HCT116 (cell line): Measurements from ENCODE around the gene STYXL2. TPM values are rescaled to one million over a fixed set of nuclear protein-coding genes. Genes with fewer than 3 reads are reported as not detected.

ENCODE experiments used
- ATAC-seq: fragments of 200-7000 bp; cut with Tn5 transposase; 2 replicates; pipeline ENCODE4 v1.9.1; 2020; ENCODE audit warnings: mild to moderate bottlenecking, moderate library complexity
- BruUV-seq: library from RNA; stranded (reverse); fragments of 400-500 nt; replicated peaks from 2 replicates; lab custom pipeline; 2021; lab: Mats Ljungman, UMichigan
- CTCF ChIA-PET: fragments of 300-600 bp; sonication (Branson Sonifier 250); formaldehyde crosslinking; loops from one replicate; lab custom pipeline; 2021; ENCODE audit warnings: antibody characterized with exemption; lab: Charles Lee
- POLR2A ChIA-PET: fragments of 300-600, 350-600 bp; sonication (Branson Sonifier 250); formaldehyde crosslinking; loops from one replicate; lab custom pipeline; 2021; ENCODE audit warnings: antibody characterized with exemption; lab: Charles Lee
- RAD21 ChIA-PET, 2 experiments: fragments of 300-600 bp; sonication (Branson Sonifier 250); formaldehyde crosslinking; loops; one replicate each; lab custom pipeline; 2023; ENCODE audit warnings: low total read pairs in 2 of 2; ENCODE audit not compliant: uncharacterized antibody in 2 of 2, unreplicated experiment in 2 of 2, low non-redundant PET in 1 of 2; lab: Charles Lee
- DNase-seq: peaks from one replicate; pipeline ENCODE4 v3.0.0-alpha.2; 2010; ENCODE audit warnings: low read depth, low spot score
- H2AFZ ChIP-seq: fragments of 200-600 bp; shearing (Covaris generic), sonication (generic); 2 replicates; pipeline ENCODE4 v1.6.1; 2017; ENCODE audit warnings: low read depth, mixed run types, mixed read lengths, antibody characterized with exemption, low read length; ENCODE audit not compliant: poor library complexity, severe bottlenecking
- H3K27ac ChIP-seq: 2 replicates; pipeline ENCODE4 v1.5.1; 2012; ENCODE audit warnings: low read depth, low read length
- H3K27me3 ChIP-seq: fragments of 200-600 bp; sonication (generic); 2 replicates; pipeline ENCODE4 v1.6.1; 2016; ENCODE audit warnings: mixed run types, low read length, mixed read lengths; ENCODE audit not compliant: insufficient read depth
- H3K36me3 ChIP-seq, 2 experiments: fragments of 200-500 bp in 1 of 2; fragments of 200-600 bp in 1 of 2; sonication (Bioruptor generic) in 1 of 2; sonication (generic) in 1 of 2; 2 replicates each; pipeline versions ENCODE4 v1.5.1 to v1.6.1; 2014 to 2016; ENCODE audit warnings: low read length in 2 of 2, inconsistent platforms in 1 of 2, mixed read lengths in 1 of 2, mixed run types in 1 of 2; ENCODE audit not compliant: insufficient read depth in 2 of 2, control insufficient read depth in 1 of 2
- H3K4me1 ChIP-seq, 2 experiments: fragments of 200-600 bp in 1 of 2; sonication (generic) in 1 of 2; 2 replicates each; pipeline versions ENCODE4 v1.5.1 to v1.6.1; 2012 to 2017; ENCODE audit warnings: low read length in 2 of 2, inconsistent platforms in 1 of 2, mild to moderate bottlenecking in 1 of 2, mixed read lengths in 1 of 2, mixed run types in 1 of 2, moderate library complexity in 1 of 2; ENCODE audit not compliant: insufficient read depth in 2 of 2, control insufficient read depth in 1 of 2
- H3K4me2 ChIP-seq: fragments of 200-600 bp; sonication (generic); 2 replicates; pipeline ENCODE4 v1.6.1; 2017; ENCODE audit warnings: mixed run types, low read length, mixed read lengths
- H3K4me3 ChIP-seq, 2 experiments: fragments of 200-600 bp in 1 of 2; sonication (generic) in 1 of 2; replicated peaks in 1 of 2; 2 replicates each; pipeline ENCODE4 v1.5.1; 2011 to 2016; ENCODE audit warnings: low read length in 2 of 2, control low read depth in 1 of 2, low read depth in 1 of 2, mild to moderate bottlenecking in 1 of 2, mixed read lengths in 1 of 2, mixed run types in 1 of 2
- H3K79me2 ChIP-seq: fragments of 200-600 bp; sonication (generic); 2 replicates; pipeline ENCODE4 v1.6.1; 2017; ENCODE audit warnings: mild to moderate bottlenecking, mixed run types, low read length, moderate library complexity, mixed read lengths; ENCODE audit not compliant: insufficient read depth
- H3K9ac ChIP-seq: fragments of 200-600 bp; sonication (generic); 2 replicates; pipeline ENCODE4 v1.6.1; 2016; ENCODE audit warnings: low read length, mixed read lengths
- H3K9me2 ChIP-seq: fragments of 200-600 bp; sonication (generic), shearing (Covaris generic); 2 replicates; pipeline ENCODE4 v1.6.1; 2017; ENCODE audit warnings: mixed run types, mild to moderate bottlenecking, moderate library complexity; ENCODE audit not compliant: insufficient read depth
- H3K9me3 ChIP-seq, 2 experiments: fragments of 200-500 bp in 1 of 2; fragments of 200-600 bp in 1 of 2; sonication (Bioruptor generic) in 1 of 2; sonication (generic) in 1 of 2; 2 replicates each; pipeline ENCODE4 v1.6.1; 2014 to 2017; ENCODE audit warnings: low read length in 2 of 2, mixed read lengths in 2 of 2, inconsistent platforms in 1 of 2, low read depth in 1 of 2, mild to moderate bottlenecking in 1 of 2, mixed run types in 1 of 2, moderate library complexity in 1 of 2; ENCODE audit not compliant: control insufficient read depth in 1 of 2, insufficient read depth in 1 of 2
- H4K20me1 ChIP-seq: fragments of 200-600 bp; sonication (generic), shearing (Covaris generic); 2 replicates; pipeline ENCODE4 v1.6.1; 2017; ENCODE audit warnings: mixed run types, mild to moderate bottlenecking, moderate library complexity; ENCODE audit not compliant: insufficient read depth
- JUND ChIP-seq: IDR thresholded peaks from 2 replicates; pipeline ENCODE4 v1.6.1; 2012
- RAD21 ChIP-seq: IDR thresholded peaks from 2 replicates; pipeline ENCODE4 v1.6.1; 2012; ENCODE audit warnings: low read depth, mild to moderate bottlenecking
- SIN3A ChIP-seq: IDR thresholded peaks from 2 replicates; pipeline ENCODE4 v1.6.1; 2012; ENCODE audit warnings: low read depth
- YY1 ChIP-seq: IDR thresholded peaks from 2 replicates; pipeline ENCODE4 v1.6.1; 2011; ENCODE audit warnings: low read length, low read depth, moderate library complexity, mild to moderate bottlenecking; ENCODE audit not compliant: insufficient replicate concordance; ENCODE audit errors: extremely low read depth
- ZFX ChIP-seq: fragments of 450-650 bp; IDR thresholded peaks from 2 replicates; pipeline ENCODE4 v1.6.1; 2017
- ZNF274 ChIP-seq: fragments of 200-500 bp; sonication (Bioruptor generic); IDR thresholded peaks from 2 replicates; pipeline ENCODE4 v1.6.1; 2014; ENCODE audit warnings: mild to moderate bottlenecking, low read depth, low read length, inconsistent platforms
- intact Hi-C: fragments of 100-400 bp; cut with micrococcal nuclease; formaldehyde crosslinking; loops from 2 replicates; pipeline ENCODE4 v1.10.0; 2022
- total RNA-seq: library from RNA; stranded (reverse); gene quantifications from one replicate; pipeline ENCODE4 v1.2.1, GENCODE V29; 2021; ENCODE audit not compliant: unreplicated experiment
- TF ChIP-seq, protein P1 (sequence below): IDR thresholded peaks from 2 replicates; pipeline ENCODE4 v1.6.1; 2012
- TF ChIP-seq, protein P2 (sequence below): IDR thresholded peaks from 2 replicates; pipeline ENCODE4 v1.6.1; 2012
- TF ChIP-seq, protein P3 (sequence below), 3 experiments: fragments of 200-600 bp in 1 of 3; sonication (generic) in 1 of 3; IDR thresholded peaks in 2 of 3; conservative IDR thresholded peaks in 1 of 3; 2 replicates each; pipeline ENCODE4 v1.5.1; 2012 to 2017; ENCODE audit warnings: low read depth in 2 of 3, low read length in 2 of 3, antibody characterized with exemption in 1 of 3, borderline replicate concordance in 1 of 3, control low read depth in 1 of 3, mild to moderate bottlenecking in 1 of 3, mixed read lengths in 1 of 3, mixed run types in 1 of 3, moderate library complexity in 1 of 3; ENCODE audit not compliant: insufficient read depth in 1 of 3

The STYXL2 gene
- total RNA-seq, 1 experiment from 2014 or later = not detected

DNA sequence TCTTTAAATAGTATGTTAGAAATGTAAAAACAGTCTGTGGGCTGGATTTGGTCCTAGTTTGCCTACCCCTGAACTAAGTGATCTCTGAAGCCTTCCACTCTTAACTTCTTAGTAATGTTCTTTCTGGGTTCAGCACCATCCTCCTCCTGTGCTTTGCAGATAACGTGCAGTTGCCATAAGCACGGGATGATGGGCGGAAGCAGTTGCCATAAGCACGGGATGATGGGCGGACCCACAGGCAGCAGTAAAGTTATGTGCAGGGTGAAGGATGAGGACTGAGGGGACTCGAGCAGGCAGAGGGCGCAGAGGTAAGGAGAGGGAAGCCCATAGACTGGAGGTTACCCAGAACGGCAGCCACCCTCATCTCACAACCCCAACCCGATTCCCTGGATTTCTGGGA is 29.3 kb upstream of the STYXL2 start (continued):
- TF ChIP-seq ZFX = no peak

DNA sequence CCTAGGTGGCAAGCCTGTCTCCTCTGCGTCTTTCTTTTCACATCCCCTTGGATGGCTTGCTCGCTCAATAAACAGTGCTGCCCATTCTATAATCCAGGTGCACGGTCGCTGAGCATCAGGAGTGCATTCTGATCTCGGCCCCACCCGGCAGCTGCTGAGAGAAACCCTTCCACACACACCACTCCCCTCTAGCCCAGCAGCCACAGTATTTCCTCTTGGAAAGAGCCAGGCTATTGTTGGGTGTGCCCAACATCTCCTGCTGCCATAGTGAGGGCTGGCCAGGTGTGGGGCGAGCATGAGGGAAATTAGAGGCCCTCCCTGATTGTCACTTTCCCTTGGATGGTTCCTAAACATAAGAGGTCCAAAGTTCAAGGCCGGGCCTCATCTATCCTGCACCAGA is 28.4 kb upstream of the STYXL2 start:
- Histone ChIP-seq H3K27ac (no peak overlapping the region), H4K20me1 (no peaks in the 10 kb centered on the region), H3K9me3 (no peaks in the 10 kb centered on the region), H3K27me3 (no peaks in the 10 kb centered on the region), H3K4me1 (peaks cover 0 to 8% of the 10 kb centered on the region in 2 experiments; a peak in 2 of 4 replicates), H3K9ac (no peak overlapping the region), H3K4me2 (no peak overlapping the region), H3K79me2 (no peaks in the 10 kb centered on the region), H3K9me2 (no peaks in the 10 kb centered on the region), H3K4me3 (no peak overlapping the region), H3K36me3 (no peaks in the 10 kb centered on the region), H2AFZ (no peak overlapping the region)
- DNase-seq (no peak), ATAC-seq (no peak)
- ChIA-PET RAD21 (no interaction called here), POLR2A (no interaction called here), CTCF (interaction anchor here (1.3 to 1.6 kb wide), 3 partner anchors 155 to 475 kb away, joined by 4 to 8 read pairs (median 4); no protein-coding TSS in a partner anchor)
- no TSS peak for BruUV-seq
- TF ChIP-seq, protein P1, sequence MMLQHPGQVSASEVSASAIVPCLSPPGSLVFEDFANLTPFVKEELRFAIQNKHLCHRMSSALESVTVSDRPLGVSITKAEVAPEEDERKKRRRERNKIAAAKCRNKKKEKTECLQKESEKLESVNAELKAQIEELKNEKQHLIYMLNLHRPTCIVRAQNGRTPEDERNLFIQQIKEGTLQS = no peak
- TF ChIP-seq JUND (no peak), SIN3A (no peak)
- TF ChIP-seq, protein P2, sequence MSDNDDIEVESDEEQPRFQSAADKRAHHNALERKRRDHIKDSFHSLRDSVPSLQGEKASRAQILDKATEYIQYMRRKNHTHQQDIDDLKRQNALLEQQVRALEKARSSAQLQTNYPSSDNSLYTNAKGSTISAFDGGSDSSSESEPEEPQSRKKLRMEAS = no peak
- intact Hi-C loops = loop anchor here (5.0 kb wide), 2 partner anchors 202 to 622 kb away; no protein-coding TSS in a partner anchor

DNA sequence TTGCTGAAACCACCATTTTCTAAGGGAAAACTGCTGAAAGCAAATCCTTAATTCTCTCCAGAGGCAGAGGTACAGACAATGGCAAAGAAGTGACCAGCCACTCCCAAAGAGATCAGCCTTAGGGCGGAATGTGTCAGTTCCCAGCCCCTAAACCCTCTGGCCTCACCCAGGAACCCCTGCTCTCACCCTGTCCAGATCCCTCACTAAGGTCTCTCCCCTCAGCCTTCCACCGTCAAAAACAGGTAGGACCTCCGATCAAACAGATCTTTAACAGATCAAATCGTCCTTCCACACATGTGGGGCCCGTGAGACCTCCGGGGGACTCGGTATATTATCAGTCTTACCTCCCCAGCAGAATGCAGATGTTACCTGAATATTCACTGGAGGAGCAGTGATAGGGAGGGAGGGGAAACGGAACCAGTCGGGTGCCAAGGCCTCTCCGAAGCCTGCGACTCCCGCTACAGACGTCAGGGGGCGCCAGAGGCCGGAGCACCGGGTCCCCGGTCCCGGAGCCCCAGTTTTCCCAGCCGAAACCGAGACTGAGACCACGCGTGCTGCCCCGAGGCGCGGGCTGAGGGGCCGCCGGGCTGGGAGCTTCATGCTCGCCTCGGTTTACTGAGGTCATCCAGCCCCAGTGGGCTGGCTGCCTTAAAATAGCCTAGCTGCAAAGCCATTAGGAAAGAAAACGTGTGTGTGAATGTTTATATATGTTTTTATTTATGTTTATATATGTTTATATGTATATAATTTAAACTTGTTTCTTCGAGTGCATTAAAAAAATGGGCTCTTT is 27.3 kb upstream of the STYXL2 start:
- ChIA-PET POLR2A (interaction anchor here (0.8 kb wide), 1 partner anchor 388 kb away, joined by 3 read pairs; no protein-coding TSS in a partner anchor), CTCF (interaction anchor here (0.7 to 1.6 kb wide), 7 partner anchors 153 to 474 kb away, joined by 3 to 8 read pairs (median 4); partner anchors contain the start of gene POU2F1), RAD21 (interaction anchor here (0.6 to 1.0 kb wide), 3 partner anchors 153 to 359 kb away, joined by 3 to 4 read pairs (median 3); partner anchors contain the start of gene POU2F1 (in 1 of the 2))
- DNase-seq (peak; percentile 35), ATAC-seq (peak; percentile 97)
- Histone ChIP-seq H4K20me1 (no peaks in the 10 kb centered on the region), H3K27me3 (no peaks in the 10 kb centered on the region), H3K9ac (peak overlapping the region; percentile 30; the same call in 1 of the 2 replicates), H3K27ac (no peak overlapping the region), H3K4me3 (peak overlapping the region in 1 of 2 experiments; percentile 26; a peak in 2 of 4 replicates), H3K9me3 (no peaks in the 10 kb centered on the region), H3K9me2 (no peaks in the 10 kb centered on the region), H3K79me2 (no peaks in the 10 kb centered on the region), H2AFZ (peak overlapping the region; percentile 87), H3K36me3 (no peaks in the 10 kb centered on the region), H3K4me1 (peaks cover 0 to 8% of the 10 kb centered on the region in 2 experiments; a peak in 2 of 4 replicates), H3K4me2 (peak overlapping the region; percentile 71)
- TSS peak; percentile 52 for BruUV-seq
- intact Hi-C loops = loop anchor here (1.0 to 5.0 kb wide), 7 partner anchors 63 to 621 kb away; partner anchors contain the start of gene POU2F1
- TF ChIP-seq, protein P3, sequence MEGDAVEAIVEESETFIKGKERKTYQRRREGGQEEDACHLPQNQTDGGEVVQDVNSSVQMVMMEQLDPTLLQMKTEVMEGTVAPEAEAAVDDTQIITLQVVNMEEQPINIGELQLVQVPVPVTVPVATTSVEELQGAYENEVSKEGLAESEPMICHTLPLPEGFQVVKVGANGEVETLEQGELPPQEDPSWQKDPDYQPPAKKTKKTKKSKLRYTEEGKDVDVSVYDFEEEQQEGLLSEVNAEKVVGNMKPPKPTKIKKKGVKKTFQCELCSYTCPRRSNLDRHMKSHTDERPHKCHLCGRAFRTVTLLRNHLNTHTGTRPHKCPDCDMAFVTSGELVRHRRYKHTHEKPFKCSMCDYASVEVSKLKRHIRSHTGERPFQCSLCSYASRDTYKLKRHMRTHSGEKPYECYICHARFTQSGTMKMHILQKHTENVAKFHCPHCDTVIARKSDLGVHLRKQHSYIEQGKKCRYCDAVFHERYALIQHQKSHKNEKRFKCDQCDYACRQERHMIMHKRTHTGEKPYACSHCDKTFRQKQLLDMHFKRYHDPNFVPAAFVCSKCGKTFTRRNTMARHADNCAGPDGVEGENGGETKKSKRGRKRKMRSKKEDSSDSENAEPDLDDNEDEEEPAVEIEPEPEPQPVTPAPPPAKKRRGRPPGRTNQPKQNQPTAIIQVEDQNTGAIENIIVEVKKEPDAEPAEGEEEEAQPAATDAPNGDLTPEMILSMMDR (IDR thresholded peaks at IDR 0.05 in 2 of 3, conservative IDR thresholded peaks at IDR 0.05 in 1 of 3; ENCODE audit: borderline replicate concordance in 1 of 3, insufficient read depth in 1 of 3, low read depth in 2 of 3, low read length in 2 of 3) = peak; percentile 89 to 97 (median 95)
- peak; percentile 35 for TF ChIP-seq YY1
- no peak for TF ChIP-seq ZNF274
- peak; percentile 100 for TF ChIP-seq RAD21
